Lung (tissue), 16 donors: ENCODE results near the gene DDX21. TPM values are rescaled to one million over a fixed set of nuclear protein-coding genes. Genes with fewer than 3 reads are reported as not detected.
A peak's percentile ranks its signal among the peaks of the same experiment; 100 is the strongest.
"Not testable (repeated sequence)": the region's sequence is repeated elsewhere in the genome, so short reads cannot be mapped to it uniquely, and the experiment has no call there.

ENCODE experiments used
- ATAC-seq: fragments of 200-7000 bp; cut with Tn5 transposase; one replicate; pipeline ENCODE4 v1.9.1; 2020; ENCODE audit warnings: moderate number of reproducible peaks; ENCODE audit not compliant: insufficient read depth, low FRiP score
- DNase-seq, 3 donors: peaks; one replicate each; pipeline ENCODE4 v3.0.0-alpha.2; 2013 to 2017
- H3K27ac ChIP-seq, 2 donors: one replicate each; pipeline ENCODE4 v1.5.1; 2013; ENCODE audit warnings: mild to moderate bottlenecking in 2 of 2, moderate library complexity in 2 of 2, control low read depth in 1 of 2, inconsistent platforms in 1 of 2, low read depth in 1 of 2, low read length in 1 of 2
- H3K27me3 ChIP-seq, 3 donors: one replicate each; pipeline ENCODE4 v1.5.1; 2013; ENCODE audit warnings: low read length in 2 of 3; ENCODE audit not compliant: control insufficient read depth in 3 of 3, insufficient read depth in 3 of 3
- H3K36me3 ChIP-seq, 4 donors: one replicate each; pipeline ENCODE4 v1.5.1; 2013; ENCODE audit warnings: low read length in 4 of 4, mild to moderate bottlenecking in 1 of 4, moderate library complexity in 1 of 4; ENCODE audit not compliant: control insufficient read depth in 4 of 4, insufficient read depth in 4 of 4
- H3K4me1 ChIP-seq, 5 donors: one replicate each; pipeline ENCODE4 v1.5.1; 2013; ENCODE audit warnings: low read length in 5 of 5, mild to moderate bottlenecking in 2 of 5, moderate library complexity in 1 of 5; ENCODE audit not compliant: control insufficient read depth in 5 of 5, insufficient read depth in 5 of 5
- H3K4me3 ChIP-seq: one replicate; pipeline ENCODE4 v1.5.1; 2013; ENCODE audit warnings: mild to moderate bottlenecking, control low read depth, moderate library complexity
- H3K9ac ChIP-seq, 2 donors: one replicate each; pipeline ENCODE4 v1.5.1; 2013; ENCODE audit warnings: low read length in 2 of 2, control low read depth in 1 of 2; ENCODE audit not compliant: insufficient read depth in 1 of 2
- H3K9me3 ChIP-seq, 4 donors: one replicate each; pipeline ENCODE4 v1.5.1; 2013; ENCODE audit warnings: low read length in 3 of 4, mild to moderate bottlenecking in 1 of 4, moderate library complexity in 1 of 4; ENCODE audit not compliant: control insufficient read depth in 4 of 4, insufficient read depth in 3 of 4
- WGBS, 2 donors: extraction: QIAGEN DNeasy Blood & Tissue Kit; methylation state at CpG; one replicate each; pipeline ENCODE4 v1.1.7; 2013; 5-methylcytosine and 5-hydroxymethylcytosine counted together
- long read RNA-seq, 5 donors: transcript quantifications; one replicate each; lab custom pipeline, GENCODE V29; 2026
- polyA plus RNA-seq, 2 donors: library from polyadenylated mRNA; stranded (reverse); fragments of 200-250 nt; gene quantifications; one replicate each; pipeline ENCODE4 v1.2.1, GENCODE V29; 2013
- total RNA-seq, 2 donors: library from RNA; depleted of rRNA in 1 of 2; stranded (reverse); fragments of >200 nt in 1 of 2; gene quantifications; one replicate each; pipeline ENCODE4 v1.2.1, GENCODE V29; 2014 to 2021
- TF ChIP-seq, protein P1 (sequence below): IDR thresholded peaks from 2 replicates; pipeline ENCODE4 v1.5.1; 2012; ENCODE audit warnings: mild to moderate bottlenecking; ENCODE audit errors: control extremely low read depth, extremely low read depth
- donor health status: control.
- donor health status: control.
- donor health status: Bipolar disorder and iron deficiency.
- donor health status: healthy.
- donor health status: DM: yes; HTN: yes; CAD: no.

The DDX21 gene
- 10 to 100 TPM; 39.3 to 54.5 TPM for total RNA-seq
- polyA plus RNA-seq: 10 to 100 TPM; 20.6 to 76.6 TPM
- long read RNA-seq, donor 1, full-length matches to known transcripts: 2 of 23 reads
- long read RNA-seq, donor 1, partial matches to known transcripts: 21 of 23 reads
- long read RNA-seq, donor 1, other reads (novel, unspliced or antisense): 0 of 23 reads
- long read RNA-seq, donor 2, full-length matches to known transcripts: 2 of 20 reads
- long read RNA-seq, donor 2, partial matches to known transcripts: 18 of 20 reads
- long read RNA-seq, donor 2, other reads (novel, unspliced or antisense): 0 of 20 reads
- long read RNA-seq, donor 3, full-length matches to known transcripts: 2 of 25 reads
- long read RNA-seq, donor 3, partial matches to known transcripts: 23 of 25 reads
- long read RNA-seq, donor 3, other reads (novel, unspliced or antisense): 0 of 25 reads
- long read RNA-seq, donor 4, full-length matches to known transcripts: 1 of 20 reads
- long read RNA-seq, donor 4, partial matches to known transcripts: 19 of 20 reads
- long read RNA-seq, donor 4, other reads (novel, unspliced or antisense): 0 of 20 reads
- long read RNA-seq, donor 5, full-length matches to known transcripts: 3 of 27 reads
- long read RNA-seq, donor 5, partial matches to known transcripts: 24 of 27 reads
- long read RNA-seq, donor 5, other reads (novel, unspliced or antisense): 0 of 27 reads

GRCh38 chr10:68955832-68956532, at the start of gene DDX21:
TSS of gene DDX21 (plus strand) at chr10:68956170. CDS start at chr10:68956226, 56 bp downstream.
- H3K27me3 ChIP-seq: no peaks in the 10 kb centered on the region
- peaks cover 0 to 11% (median 7%) of the 10 kb centered on the region in 5 donors for H3K4me1 ChIP-seq
- DNase-seq (peak; percentile 92 to 95 (median 95)), ATAC-seq (peak; percentile 92)
- peak within 1 kb of the TSS; percentile 80 to 95 for H3K27ac ChIP-seq
- H3K9ac ChIP-seq: peak within 1 kb of the TSS; percentile 69 to 81
- TF ChIP-seq, protein P1, sequence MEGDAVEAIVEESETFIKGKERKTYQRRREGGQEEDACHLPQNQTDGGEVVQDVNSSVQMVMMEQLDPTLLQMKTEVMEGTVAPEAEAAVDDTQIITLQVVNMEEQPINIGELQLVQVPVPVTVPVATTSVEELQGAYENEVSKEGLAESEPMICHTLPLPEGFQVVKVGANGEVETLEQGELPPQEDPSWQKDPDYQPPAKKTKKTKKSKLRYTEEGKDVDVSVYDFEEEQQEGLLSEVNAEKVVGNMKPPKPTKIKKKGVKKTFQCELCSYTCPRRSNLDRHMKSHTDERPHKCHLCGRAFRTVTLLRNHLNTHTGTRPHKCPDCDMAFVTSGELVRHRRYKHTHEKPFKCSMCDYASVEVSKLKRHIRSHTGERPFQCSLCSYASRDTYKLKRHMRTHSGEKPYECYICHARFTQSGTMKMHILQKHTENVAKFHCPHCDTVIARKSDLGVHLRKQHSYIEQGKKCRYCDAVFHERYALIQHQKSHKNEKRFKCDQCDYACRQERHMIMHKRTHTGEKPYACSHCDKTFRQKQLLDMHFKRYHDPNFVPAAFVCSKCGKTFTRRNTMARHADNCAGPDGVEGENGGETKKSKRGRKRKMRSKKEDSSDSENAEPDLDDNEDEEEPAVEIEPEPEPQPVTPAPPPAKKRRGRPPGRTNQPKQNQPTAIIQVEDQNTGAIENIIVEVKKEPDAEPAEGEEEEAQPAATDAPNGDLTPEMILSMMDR: peak; percentile 37
- peak within 1 kb of the TSS; percentile 71 for H3K4me3 ChIP-seq
- 0% methylated on average over 52 to 53 of the region's 53 CpGs for WGBS, 2 donors
- H3K36me3 ChIP-seq: peaks cover 0 to 11% (median 5%) of the 10 kb centered on the region in 4 donors
- H3K9me3 ChIP-seq: no peaks in the 10 kb centered on the region

DNA sequence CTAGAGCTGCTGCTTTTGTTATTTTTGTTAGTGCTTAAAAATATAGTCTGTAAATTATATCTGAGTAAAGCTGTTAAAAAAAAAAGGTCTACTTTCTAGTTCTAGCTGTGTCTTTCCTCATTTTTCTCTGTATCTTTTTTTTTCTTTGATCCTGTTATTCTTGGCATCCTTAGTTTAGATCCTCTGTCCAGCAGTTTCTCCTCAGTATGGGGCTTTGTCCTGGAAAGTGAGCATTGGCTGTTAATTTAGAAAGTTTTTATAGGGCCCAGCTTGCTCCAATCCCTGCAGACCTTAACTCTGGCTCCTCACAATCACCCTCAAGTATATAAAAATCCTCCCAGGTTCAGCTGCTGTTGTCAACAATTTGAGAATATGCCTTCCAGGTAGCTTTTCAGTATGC, 31.4 kb upstream of the DDX21 start:
- H3K9ac ChIP-seq: no peak overlapping the region
- TF ChIP-seq, protein P1: no peak

DNA sequence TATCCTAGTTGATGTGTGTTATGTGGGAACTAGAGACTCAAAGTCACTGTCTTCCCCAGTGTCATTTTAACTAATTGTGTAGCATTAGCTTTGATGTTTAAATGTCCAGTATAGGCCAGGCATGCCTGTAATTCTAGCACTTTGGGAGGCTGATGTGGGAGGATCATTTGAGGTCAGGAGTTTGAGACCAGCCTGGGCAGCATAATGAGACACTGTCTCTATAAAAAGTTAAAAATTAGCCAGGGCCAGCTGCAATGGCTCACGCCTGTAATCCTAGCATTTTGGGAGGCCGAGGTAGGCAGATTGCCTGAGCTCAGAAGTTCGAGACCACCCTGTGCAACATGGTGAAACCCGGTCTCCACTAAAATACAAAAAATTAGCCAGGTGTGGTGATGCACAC, 30.5 kb upstream of the DDX21 start:
- DNase-seq: no peak
- peaks cover 3 to 11% (median 8%) of the 10 kb centered on the region in 4 donors for H3K36me3 ChIP-seq
- no peaks in the 10 kb centered on the region for H3K9me3 ChIP-seq
- no peak overlapping the region for H3K27ac ChIP-seq
- H3K4me3 ChIP-seq: no peak overlapping the region
- 95 to 99% methylated on average over 4 of the region's 4 CpGs for WGBS, 2 donors
- no peak overlapping the region for H3K9ac ChIP-seq
- TF ChIP-seq, protein P1: no peak
- no peaks in the 10 kb centered on the region for H3K27me3 ChIP-seq
- ATAC-seq: no peak
- no peaks in the 10 kb centered on the region for H3K4me1 ChIP-seq

More for the DNA sequence above, 31.4 kb upstream of the DDX21 start:
- Histone ChIP-seq H3K36me3 (peaks cover 7 to 12% (median 10%) of the 10 kb centered on the region in 4 donors), H3K4me3 (no peak overlapping the region), H3K27me3 (no peaks in the 10 kb centered on the region), H3K4me1 (no peaks in the 10 kb centered on the region), H3K27ac (no peak overlapping the region), H3K9me3 (no peaks in the 10 kb centered on the region)
- DNase-seq (no peak), ATAC-seq (no peak)

DNA sequence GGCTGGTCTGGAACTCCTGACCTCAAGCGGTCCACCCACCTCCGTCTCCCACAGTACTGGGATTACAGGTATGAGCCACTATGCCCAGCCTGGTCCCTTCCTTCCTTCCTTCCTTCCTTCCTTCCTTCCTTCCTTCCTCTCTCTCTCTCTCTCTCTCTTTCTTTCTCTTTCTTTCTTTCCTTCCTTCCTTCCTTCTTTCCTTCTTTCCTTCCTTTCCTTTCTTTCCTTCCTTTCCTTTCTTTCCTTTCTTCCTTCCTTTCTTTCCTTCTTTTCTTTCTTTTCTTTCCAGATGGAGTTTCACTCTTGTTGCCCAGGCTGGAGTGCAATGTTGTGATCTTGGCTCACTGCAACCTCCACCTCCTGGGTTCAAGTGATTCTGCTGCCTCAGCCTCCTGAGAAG, 26.8 kb upstream of the DDX21 start:
- H3K36me3 ChIP-seq: peaks cover 4 to 21% (median 8%) of the 10 kb centered on the region in 4 donors
- H3K27me3 ChIP-seq: not testable (repeated sequence)

DNA sequence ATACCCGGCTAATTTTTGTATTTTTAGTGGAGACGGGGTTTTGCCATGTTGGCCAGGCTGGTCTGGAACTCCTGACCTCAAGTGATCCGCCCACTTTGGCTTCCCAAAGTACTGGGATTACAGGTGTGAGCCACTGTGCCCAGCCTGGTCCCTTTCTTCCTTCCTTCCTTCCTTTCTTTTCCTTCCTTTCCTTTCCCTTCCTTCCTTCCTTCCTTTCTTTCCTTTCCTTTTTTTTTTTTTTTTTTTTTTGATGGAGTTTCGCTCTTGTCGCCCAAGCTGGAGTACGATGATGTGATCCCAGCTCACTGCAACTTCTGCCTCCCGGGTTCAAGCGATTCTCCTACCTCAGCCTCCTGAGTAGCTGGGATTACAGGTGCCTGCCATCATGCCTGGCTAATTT, 26.1 kb upstream of the DDX21 start:
- 97 to 98% methylated on average over 8 of the region's 8 CpGs for WGBS, 2 donors
- peaks cover 4 to 21% (median 8%) of the 10 kb centered on the region in 4 donors for H3K36me3 ChIP-seq
- not testable (repeated sequence) for H3K4me1 ChIP-seq, H3K4me3 ChIP-seq, H3K9me3 ChIP-seq, H3K27me3 ChIP-seq, H3K27ac ChIP-seq, DNase-seq, H3K9ac ChIP-seq, ATAC-seq

More for the DNA sequence above, 26.8 kb upstream of the DDX21 start:
- not testable (repeated sequence) for H3K4me3 ChIP-seq, H3K4me1 ChIP-seq, H3K9me3 ChIP-seq, H3K27ac ChIP-seq, H3K9ac ChIP-seq, DNase-seq, ATAC-seq
- WGBS, 2 donors: 93 to 98% methylated on average over 2 of the region's 2 CpGs
